ENCODE measurements around the gene NDE1.
"Not testable (repeated sequence)": the region's sequence is repeated elsewhere in the genome, so short reads cannot be mapped to it uniquely, and the experiment has no call there.

NDE1 gene

GRCh38 chr16:15650698-15651171 is 690 bp downstream of the NDE1 start:
- H3K27ac ChIP-seq (ENCODE audit: insufficient read depth, low read depth, low read length, poor library complexity, severe bottlenecking): no peak overlapping the region
- H3K4me1 ChIP-seq (ENCODE audit: control insufficient read depth, insufficient read depth, low read length): peaks cover 4% of the 10 kb centered on the region
- peaks cover 4% of the 10 kb centered on the region for H3K27me3 ChIP-seq (ENCODE audit: control insufficient read depth, insufficient read depth, low read length, poor library complexity, severe bottlenecking)
- H3K9me3 ChIP-seq (ENCODE audit: control insufficient read depth, low read length): no peaks in the 10 kb centered on the region
- no peaks in the 10 kb centered on the region for H3K36me3 ChIP-seq (ENCODE audit: control insufficient read depth, insufficient read depth, low read length)
- WGBS, 2 experiments: 0 to 1% methylated on average over 18 of the region's 18 CpGs
- peak overlapping the region; percentile 87 for H3K4me3 ChIP-seq (ENCODE audit: insufficient read depth, low read depth, low read length)

- Histone ChIP-seq H3K9me3 (ENCODE audit: control insufficient read depth, low read length) (no peaks in the 10 kb centered on the region), H3K27me3 (ENCODE audit: control insufficient read depth, insufficient read depth, low read length, poor library complexity, severe bottlenecking) (peaks cover 4% of the 10 kb centered on the region), H3K4me1 (ENCODE audit: control insufficient read depth, insufficient read depth, low read length) (peaks cover 4% of the 10 kb centered on the region), H3K27ac (ENCODE audit: insufficient read depth, low read depth, low read length, poor library complexity, severe bottlenecking) (no peak overlapping the region), H3K36me3 (ENCODE audit: control insufficient read depth, insufficient read depth, low read length) (no peaks in the 10 kb centered on the region), H3K4me3 (ENCODE audit: insufficient read depth, low read depth, low read length) (no peak overlapping the region)
- WGBS, 2 experiments: 92 to 93% methylated on average over 12 to 14 of the region's 14 CpGs
These were observed 2.4 kb downstream of the NDE1 start for GRCh38 chr16:15652293-15653001.

GRCh38 chr16:15653227-15653626 is 3.2 kb downstream of the NDE1 start:
- Histone ChIP-seq H3K36me3 (ENCODE audit: control insufficient read depth, insufficient read depth, low read length) (no peaks in the 10 kb centered on the region), H3K27me3 (ENCODE audit: control insufficient read depth, insufficient read depth, low read length, poor library complexity, severe bottlenecking) (peaks cover 4% of the 10 kb centered on the region), H3K27ac (ENCODE audit: insufficient read depth, low read depth, low read length, poor library complexity, severe bottlenecking) (no peak overlapping the region), H3K4me1 (ENCODE audit: control insufficient read depth, insufficient read depth, low read length) (peaks cover 4% of the 10 kb centered on the region), H3K4me3 (ENCODE audit: insufficient read depth, low read depth, low read length) (no peak overlapping the region), H3K9me3 (ENCODE audit: control insufficient read depth, low read length) (no peaks in the 10 kb centered on the region)
- WGBS, 2 experiments: 66 to 88% methylated on average over 3 to 4 of the region's 4 CpGs

GRCh38 chr16:15654591-15654990 is 4.5 kb downstream of the NDE1 start:
- H3K27ac ChIP-seq (ENCODE audit: insufficient read depth, low read depth, low read length, poor library complexity, severe bottlenecking): no peak overlapping the region
- no peaks in the 10 kb centered on the region for H3K36me3 ChIP-seq (ENCODE audit: control insufficient read depth, insufficient read depth, low read length)
- no peaks in the 10 kb centered on the region for H3K9me3 ChIP-seq (ENCODE audit: control insufficient read depth, low read length)
- no peak overlapping the region for H3K4me3 ChIP-seq (ENCODE audit: insufficient read depth, low read depth, low read length)
- peaks cover 4% of the 10 kb centered on the region for H3K4me1 ChIP-seq (ENCODE audit: control insufficient read depth, insufficient read depth, low read length)
- 94 to 97% methylated on average over 2 of the region's 2 CpGs for WGBS, 2 experiments
- no peaks in the 10 kb centered on the region for H3K27me3 ChIP-seq (ENCODE audit: control insufficient read depth, insufficient read depth, low read length, poor library complexity, severe bottlenecking)

GRCh38 chr16:15655561-15655960 is 5.5 kb downstream of the NDE1 start:
- H3K9me3 ChIP-seq (ENCODE audit: control insufficient read depth, low read length); H3K4me3 ChIP-seq (ENCODE audit: insufficient read depth, low read depth, low read length); H3K4me1 ChIP-seq (ENCODE audit: control insufficient read depth, insufficient read depth, low read length); H3K27ac ChIP-seq (ENCODE audit: insufficient read depth, low read depth, low read length, poor library complexity, severe bottlenecking); H3K36me3 ChIP-seq (ENCODE audit: control insufficient read depth, insufficient read depth, low read length); H3K27me3 ChIP-seq (ENCODE audit: control insufficient read depth, insufficient read depth, low read length, poor library complexity, severe bottlenecking): not testable (repeated sequence)
- no CpG with 5 or more reads among the region's 6 CpGs for WGBS, 2 experiments

GRCh38 chr16:15658149-15658548 is 8.1 kb downstream of the NDE1 start:
- H3K36me3 ChIP-seq (ENCODE audit: control insufficient read depth, insufficient read depth, low read length): no peaks in the 10 kb centered on the region
- 89% methylated on average over 6 of the region's 6 CpGs for WGBS, 2 experiments
- peaks cover 5% of the 10 kb centered on the region for H3K4me1 ChIP-seq (ENCODE audit: control insufficient read depth, insufficient read depth, low read length)
- H3K27ac ChIP-seq (ENCODE audit: insufficient read depth, low read depth, low read length, poor library complexity, severe bottlenecking): no peak overlapping the region
- no peaks in the 10 kb centered on the region for H3K27me3 ChIP-seq (ENCODE audit: control insufficient read depth, insufficient read depth, low read length, poor library complexity, severe bottlenecking)
- H3K9me3 ChIP-seq (ENCODE audit: control insufficient read depth, low read length): no peaks in the 10 kb centered on the region
- H3K4me3 ChIP-seq (ENCODE audit: insufficient read depth, low read depth, low read length): no peak overlapping the region

- H3K9me3 ChIP-seq (ENCODE audit: control insufficient read depth, low read length): no peaks in the 10 kb centered on the region
- H3K27ac ChIP-seq (ENCODE audit: insufficient read depth, low read depth, low read length, poor library complexity, severe bottlenecking): no peak overlapping the region
- no peak overlapping the region for H3K4me3 ChIP-seq (ENCODE audit: insufficient read depth, low read depth, low read length)
- 92 to 93% methylated on average over 5 of the region's 5 CpGs for WGBS, 2 experiments
- H3K36me3 ChIP-seq (ENCODE audit: control insufficient read depth, insufficient read depth, low read length): no peaks in the 10 kb centered on the region
- no peaks in the 10 kb centered on the region for H3K27me3 ChIP-seq (ENCODE audit: control insufficient read depth, insufficient read depth, low read length, poor library complexity, severe bottlenecking)
- peaks cover 5% of the 10 kb centered on the region for H3K4me1 ChIP-seq (ENCODE audit: control insufficient read depth, insufficient read depth, low read length)
These were observed 8.5 kb downstream of the NDE1 start for GRCh38 chr16:15658556-15658955.

GRCh38 chr16:15660203-15660601 is 10.2 kb downstream of the NDE1 start:
- Histone ChIP-seq H3K4me3 (ENCODE audit: insufficient read depth, low read depth, low read length) (no peak overlapping the region), H3K27ac (ENCODE audit: insufficient read depth, low read depth, low read length, poor library complexity, severe bottlenecking) (no peak overlapping the region), H3K36me3 (ENCODE audit: control insufficient read depth, insufficient read depth, low read length) (peaks cover 4% of the 10 kb centered on the region), H3K9me3 (ENCODE audit: control insufficient read depth, low read length) (no peaks in the 10 kb centered on the region), H3K4me1 (ENCODE audit: control insufficient read depth, insufficient read depth, low read length) (peaks cover 5% of the 10 kb centered on the region), H3K27me3 (ENCODE audit: control insufficient read depth, insufficient read depth, low read length, poor library complexity, severe bottlenecking) (no peaks in the 10 kb centered on the region)
- WGBS, 2 experiments: 91 to 97% methylated on average over 5 of the region's 5 CpGs

- H3K27ac ChIP-seq (ENCODE audit: insufficient read depth, low read depth, low read length, poor library complexity, severe bottlenecking): no peak overlapping the region
- H3K4me1 ChIP-seq (ENCODE audit: control insufficient read depth, insufficient read depth, low read length): peaks cover 5% of the 10 kb centered on the region
- peaks cover 28% of the 10 kb centered on the region for H3K36me3 ChIP-seq (ENCODE audit: control insufficient read depth, insufficient read depth, low read length)
- no peak overlapping the region for H3K4me3 ChIP-seq (ENCODE audit: insufficient read depth, low read depth, low read length)
- H3K27me3 ChIP-seq (ENCODE audit: control insufficient read depth, insufficient read depth, low read length, poor library complexity, severe bottlenecking): no peaks in the 10 kb centered on the region
- no peaks in the 10 kb centered on the region for H3K9me3 ChIP-seq (ENCODE audit: control insufficient read depth, low read length)
These were observed 15.1 kb downstream of the NDE1 start for GRCh38 chr16:15665107-15665506.

GRCh38 chr16:15667091-15667742 is 17.2 kb downstream of the NDE1 start:
- H3K27me3 ChIP-seq (ENCODE audit: control insufficient read depth, insufficient read depth, low read length, poor library complexity, severe bottlenecking): no peaks in the 10 kb centered on the region
- H3K36me3 ChIP-seq (ENCODE audit: control insufficient read depth, insufficient read depth, low read length): peaks cover 28% of the 10 kb centered on the region
- H3K27ac ChIP-seq (ENCODE audit: insufficient read depth, low read depth, low read length, poor library complexity, severe bottlenecking): no peak overlapping the region
- H3K4me3 ChIP-seq (ENCODE audit: insufficient read depth, low read depth, low read length): no peak overlapping the region
- H3K4me1 ChIP-seq (ENCODE audit: control insufficient read depth, insufficient read depth, low read length): no peaks in the 10 kb centered on the region
- no peaks in the 10 kb centered on the region for H3K9me3 ChIP-seq (ENCODE audit: control insufficient read depth, low read length)
- WGBS, 2 experiments: 92 to 96% methylated on average over 15 to 17 of the region's 18 CpGs

Data from ectodermal cell (in vitro differentiated cells).